Activated CD4-positive, alpha-beta T cell treated with anti-CD3 and anti-CD28 coated beads, Interleukin-2, amount 10 ng/mL, durations not matched to agents 24 days and 14 days (primary cell): ENCODE measurements around the gene ZBTB14. TPM values are rescaled to one million over a fixed set of nuclear protein-coding genes. Genes with fewer than 3 reads are reported as not detected.

Experiments
- DNase-seq: peaks from one replicate; pipeline ENCODE4 v3.0.0; 2022
- H3K27ac Mint-ChIP-seq: one replicate; pipeline ENCODE4 v1.8.0; 2022; ENCODE audit warnings: mild to moderate bottlenecking, mixed read lengths
- H3K27me3 Mint-ChIP-seq: one replicate; pipeline ENCODE4 v1.8.0; 2022; ENCODE audit warnings: mixed read lengths
- H3K36me3 Mint-ChIP-seq: one replicate; pipeline ENCODE4 v1.8.0; 2022; ENCODE audit warnings: low read depth, mild to moderate bottlenecking, mixed read lengths
- H3K4me1 Mint-ChIP-seq: one replicate; pipeline ENCODE4 v1.8.0; 2021; ENCODE audit warnings: mixed read lengths
- H3K4me3 Mint-ChIP-seq: one replicate; pipeline ENCODE4 v1.8.0; 2022; ENCODE audit warnings: mild to moderate bottlenecking, moderate library complexity, mixed read lengths
- H3K9me3 Mint-ChIP-seq: one replicate; pipeline ENCODE4 v1.8.0; 2021; ENCODE audit warnings: mixed read lengths
- intact Hi-C: fragments of 100-400 bp; cut with micrococcal nuclease; formaldehyde crosslinking; loops from one replicate; pipeline ENCODE4 v1.15.1; 2023
- total RNA-seq: library from RNA; stranded (reverse); gene quantifications from 2 replicates; pipeline ENCODE4 v1.2.3, GENCODE V29; 2022

ZBTB14 gene
- total RNA-seq, 1 donor from 2014 or later = 20.4 TPM

- intact Hi-C loops = no loop called here
- H3K4me3 Mint-ChIP-seq = no peak overlapping the region
- H3K9me3 Mint-ChIP-seq = peaks cover 19% of the 10 kb centered on the region
- no peaks in the 10 kb centered on the region for H3K36me3 Mint-ChIP-seq
- peaks cover 7% of the 10 kb centered on the region for H3K27me3 Mint-ChIP-seq
- H3K27ac Mint-ChIP-seq = no peak overlapping the region
- DNase-seq = no peak
- H3K4me1 Mint-ChIP-seq = no peaks in the 10 kb centered on the region
Observed at GRCh38 chr18:5275872-5276271, 19.7 kb downstream of the ZBTB14 start.

DNA sequence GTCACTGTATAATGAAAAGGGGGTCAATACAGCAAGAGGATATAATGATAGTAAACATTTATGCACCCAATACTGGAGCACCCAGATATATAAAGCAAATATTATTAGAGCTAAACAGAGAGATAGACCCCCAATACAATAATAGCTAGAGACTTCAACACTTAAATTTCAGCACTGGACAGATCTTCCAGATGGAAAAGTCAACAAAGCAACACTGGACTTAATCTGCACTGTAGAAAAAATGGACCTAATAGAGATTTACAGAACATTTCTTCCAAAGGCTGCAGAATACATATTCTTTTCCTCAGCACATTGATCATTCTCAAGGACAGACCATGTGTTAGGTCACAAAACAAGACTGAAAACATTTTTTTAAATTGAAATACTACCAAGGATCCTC, 26.7 kb downstream of the ZBTB14 start:
- intact Hi-C loops = no loop called here
- Mint-ChIP-seq H3K9me3 (peaks cover 24% of the 10 kb centered on the region), H3K4me1 (no peaks in the 10 kb centered on the region), H3K4me3 (no peak overlapping the region), H3K27ac (no peak overlapping the region), H3K36me3 (no peaks in the 10 kb centered on the region), H3K27me3 (peaks cover 7% of the 10 kb centered on the region)
- no peak for DNase-seq

DNA sequence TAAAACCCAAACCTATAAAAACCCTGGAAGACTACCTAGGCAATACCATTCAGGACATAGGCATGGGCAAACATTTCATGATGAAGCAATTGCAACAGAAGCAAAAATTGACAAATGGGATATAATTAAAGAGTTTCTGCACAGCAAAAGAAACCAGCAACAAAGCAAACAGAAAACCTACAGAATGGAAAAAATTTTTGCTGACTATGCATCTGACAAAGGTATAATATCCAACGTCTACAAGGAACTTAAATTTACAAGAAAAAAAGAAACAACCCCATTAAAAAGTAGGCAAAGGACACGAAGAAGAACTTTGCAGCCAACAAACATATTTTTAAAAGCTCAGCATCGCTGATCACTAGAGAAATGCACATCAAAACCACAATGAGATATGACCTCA, 28.8 kb downstream of the ZBTB14 start:
- DNase-seq = no peak

DNA sequence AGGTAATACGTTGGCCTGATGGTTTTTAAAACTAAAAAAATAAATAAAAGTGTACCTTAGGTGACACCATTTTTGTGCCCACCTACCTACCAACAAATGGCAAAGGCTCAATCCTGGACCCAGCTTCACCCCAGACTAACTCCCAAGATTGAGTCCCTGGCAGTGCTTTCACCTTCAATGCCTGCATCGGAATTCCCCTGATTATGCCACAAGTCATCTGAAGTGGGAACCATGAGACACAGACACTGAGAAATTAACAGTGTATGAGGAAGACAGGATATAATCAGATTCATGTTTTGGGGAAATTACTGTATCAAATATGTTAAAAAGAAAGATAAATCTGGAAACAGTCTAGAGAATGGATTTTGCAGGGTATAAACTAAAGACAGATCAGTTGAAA, 41.6 kb downstream of the ZBTB14 start:
- no peak for DNase-seq
- intact Hi-C loops = no loop called here
- Mint-ChIP-seq H3K4me3 (no peak overlapping the region), H3K4me1 (no peaks in the 10 kb centered on the region), H3K27me3 (no peaks in the 10 kb centered on the region), H3K36me3 (no peaks in the 10 kb centered on the region), H3K9me3 (no peaks in the 10 kb centered on the region), H3K27ac (no peak overlapping the region)

More for the DNA sequence above, 28.8 kb downstream of the ZBTB14 start:
- Mint-ChIP-seq H3K9me3 (peaks cover 21% of the 10 kb centered on the region), H3K4me3 (no peak overlapping the region), H3K27me3 (no peaks in the 10 kb centered on the region), H3K36me3 (no peaks in the 10 kb centered on the region), H3K27ac (no peak overlapping the region), H3K4me1 (no peaks in the 10 kb centered on the region)
- intact Hi-C loops = no loop called here

DNA sequence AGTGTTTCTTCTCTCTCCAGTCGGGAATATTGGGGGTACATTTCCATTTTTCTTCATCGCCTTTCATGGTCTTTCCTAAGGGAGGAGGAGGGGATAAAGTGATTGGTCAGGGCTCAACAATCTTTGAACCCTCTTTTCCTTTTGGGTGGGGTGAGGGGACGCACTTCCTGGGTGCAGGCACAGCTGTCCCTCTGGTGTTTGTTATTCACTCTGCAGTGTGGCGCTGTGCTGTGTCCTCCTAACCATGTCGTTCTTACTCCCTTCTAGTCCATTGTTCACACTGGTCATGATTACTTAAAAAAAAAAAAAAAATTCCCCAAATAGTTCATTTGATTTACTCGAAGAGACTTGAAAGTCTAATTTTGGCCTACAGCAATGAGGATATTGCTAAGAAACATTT, 44.4 kb downstream of the ZBTB14 start:
- Mint-ChIP-seq H3K36me3 (no peaks in the 10 kb centered on the region), H3K27me3 (no peaks in the 10 kb centered on the region), H3K27ac (no peak overlapping the region), H3K4me3 (no peak overlapping the region), H3K9me3 (no peaks in the 10 kb centered on the region), H3K4me1 (no peaks in the 10 kb centered on the region)
- intact Hi-C loops = no loop called here
- no peak for DNase-seq

DNA sequence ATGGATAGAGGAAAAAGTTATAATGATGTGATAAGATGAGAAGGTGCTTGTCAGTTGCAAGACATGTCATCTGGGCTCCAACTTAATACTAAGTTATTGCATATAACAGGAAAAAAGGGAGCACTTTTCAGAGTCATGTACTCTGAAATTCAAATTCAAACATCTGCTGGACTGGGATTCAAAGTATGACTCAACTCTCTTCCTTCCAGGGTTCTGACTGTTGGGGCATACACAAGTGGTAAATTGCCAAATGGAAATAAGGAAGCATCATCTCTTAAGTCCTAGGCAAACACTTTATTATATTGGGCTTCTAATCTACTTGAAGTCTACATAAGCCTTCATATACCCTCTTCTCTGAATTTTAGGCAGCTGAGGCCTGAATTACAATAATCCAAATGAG, 44.9 kb downstream of the ZBTB14 start:
- no peak for DNase-seq
- Mint-ChIP-seq H3K4me1 (no peaks in the 10 kb centered on the region), H3K27me3 (no peaks in the 10 kb centered on the region), H3K9me3 (no peaks in the 10 kb centered on the region), H3K27ac (no peak overlapping the region), H3K36me3 (no peaks in the 10 kb centered on the region), H3K4me3 (no peak overlapping the region)
- intact Hi-C loops = no loop called here

DNA sequence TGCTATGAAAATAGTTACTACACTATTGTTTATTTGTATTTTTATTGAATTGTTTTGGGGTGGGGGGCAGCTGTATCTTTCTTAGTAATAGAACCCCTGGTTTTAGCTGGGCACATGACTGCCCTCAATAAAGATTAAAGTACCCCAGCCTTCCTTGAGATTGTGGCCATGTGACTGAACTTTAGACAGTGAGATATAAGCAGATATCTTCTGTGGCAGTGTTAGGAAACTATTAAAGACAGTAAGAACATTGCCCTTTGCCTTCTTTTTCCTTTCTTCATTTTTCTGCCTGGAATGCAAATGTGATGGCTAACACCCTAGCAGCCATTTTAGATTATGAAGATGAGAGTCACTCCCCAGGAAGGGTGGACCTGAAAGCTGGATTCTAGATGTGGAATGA, 50.6 kb downstream of the ZBTB14 start:
- H3K27me3 Mint-ChIP-seq = no peaks in the 10 kb centered on the region
- H3K27ac Mint-ChIP-seq = no peak overlapping the region
- peaks cover 13% of the 10 kb centered on the region for H3K4me1 Mint-ChIP-seq
- no peaks in the 10 kb centered on the region for H3K9me3 Mint-ChIP-seq
- H3K4me3 Mint-ChIP-seq = no peak overlapping the region
- no peak for DNase-seq
- intact Hi-C loops = no loop called here
- H3K36me3 Mint-ChIP-seq = peaks cover 35% of the 10 kb centered on the region

DNA sequence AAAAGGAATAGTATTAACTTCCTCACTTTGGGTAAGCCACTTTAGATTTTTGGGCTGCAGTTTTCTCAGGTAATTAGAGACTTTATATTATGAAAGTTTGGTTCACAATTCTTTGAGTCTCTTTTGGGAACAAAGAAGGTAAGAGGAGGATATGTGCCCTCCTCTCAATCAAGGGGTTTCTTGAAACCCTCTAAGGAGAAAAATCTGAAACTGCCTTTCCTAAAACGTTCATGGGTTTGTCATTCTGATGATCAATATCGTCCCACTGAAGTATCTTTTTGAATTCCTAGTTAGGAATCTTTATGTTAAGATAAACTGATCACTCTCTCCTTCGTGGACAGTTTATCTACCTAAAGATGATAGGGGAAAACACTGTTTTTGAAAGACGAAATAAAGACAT, 56.1 kb downstream of the ZBTB14 start:
- H3K27ac Mint-ChIP-seq = peak overlapping the region; percentile 20
- H3K4me3 Mint-ChIP-seq = peak overlapping the region; percentile 76
- H3K27me3 Mint-ChIP-seq = no peaks in the 10 kb centered on the region
- peaks cover 39% of the 10 kb centered on the region for H3K36me3 Mint-ChIP-seq
- no peak for DNase-seq
- peaks cover 30% of the 10 kb centered on the region for H3K4me1 Mint-ChIP-seq
- intact Hi-C loops = loop anchor here (5.0 kb wide), 1 partner anchor 73 kb away; no protein-coding TSS in a partner anchor
- no peaks in the 10 kb centered on the region for H3K9me3 Mint-ChIP-seq

Other genes with a start within 250 kb of the ZBTB14 start
- not detected in 2 replicates for gene AKAIN1, start 98.5 kb downstream of the ZBTB14 start, total RNA-seq
- gene EPB41L3, start 248.3 kb upstream of the ZBTB14 start, total RNA-seq = 1.5 TPM in 2 replicates